ENCODE measurements around the gene SFT2D3. TPM values are rescaled to one million over a fixed set of nuclear protein-coding genes. Genes with fewer than 3 reads are reported as not detected.
A peak's percentile ranks its signal among the peaks of the same experiment; 100 is the strongest.

SFT2D3 gene
- total RNA-seq, result 10 to 100 TPM in 3 of 7 donors, 1 to 10 TPM in 4; 3.7 to 13.2 (median 9.6) TPM
- polyA plus RNA-seq, result 1 to 10 TPM; 8.3 to 9.0 (median 8.8) TPM
- long read RNA-seq, donor 1, transcript SFT2D3-201 (1 exons, 3,735 nt), result major isoform, 21 of 21 reads
- long read RNA-seq, donor 1, partial matches to known transcripts, result 0 of 21 reads
- long read RNA-seq, donor 1, other reads (novel, unspliced or antisense), result 0 of 21 reads
- long read RNA-seq, donor 2, transcript SFT2D3-201 (1 exons, 3,735 nt), result major isoform, 19 of 36 reads
- long read RNA-seq, donor 2, partial matches to known transcripts, result 17 of 36 reads
- long read RNA-seq, donor 2, other reads (novel, unspliced or antisense), result 0 of 36 reads

GRCh38 chr2:127701193-127701650 lies at the start of gene SFT2D3:
Gene SFT2D3 (plus strand): TSS chr2:127701497. CDS start chr2:127701529, 32 bp downstream.
- intact Hi-C loops (cut with DNase I; ENCODE audit: low total_unique reads), result no loop called here
- Histone ChIP-seq H3K27ac (peak within 1 kb of the TSS; percentile 95 to 99 (median 96)), H3K36me3 (peaks cover 0 to 32% (median 11%) of the 10 kb centered on the region in 6 donors), H3K4me3 (peak within 1 kb of the TSS; percentile 33 to 83 (median 72)), H3K27me3 (replicated peaks in 1 of 7) (no peaks in the 10 kb centered on the region), H3K9me3 (no peaks in the 10 kb centered on the region), H3K4me1 (peaks cover 19 to 52% (median 43%) of the 10 kb centered on the region in 6 donors)
- DNase-seq, result peak; percentile 99
- TF ChIP-seq POLR2A (IDR thresholded peaks at IDR 0.05) (peak; percentile 65 to 85 (median 80)), CTCF (IDR thresholded peaks at IDR 0.05 in 8 of 11, conservative IDR thresholded peaks at IDR 0.05 in 3 of 11) (peak in 1 of 11 experiments; percentile 7), POLR2AphosphoS5 (IDR thresholded peaks at IDR 0.05) (peak; percentile 96 to 98 (median 96))
- 0% methylated on average over 6 to 44 of the region's 44 CpGs for WGBS, 5 donors

- Histone ChIP-seq H3K36me3 (peaks cover 0 to 54% (median 0%) of the 10 kb centered on the region in 6 donors), H3K9me3 (no peaks in the 10 kb centered on the region), H3K4me3 (no peak overlapping the region), H3K4me1 (peaks cover 20 to 95% (median 71%) of the 10 kb centered on the region in 6 donors), H3K27ac (peak overlapping the region in 6 of 8 donors; percentile 0 to 87 (median 44)), H3K27me3 (replicated peaks in 1 of 7) (no peaks in the 10 kb centered on the region)
- intact Hi-C loops (cut with DNase I; ENCODE audit: low total_unique reads), result no loop called here
- TF ChIP-seq POLR2AphosphoS5 (IDR thresholded peaks at IDR 0.05), result peak in 2 of 3 donors; percentile 21 to 39
- TF ChIP-seq POLR2A (IDR thresholded peaks at IDR 0.05), result no peak
- DNase-seq, result peak; percentile 76
- 66 to 79% (median 71%) methylated on average over 13 to 14 of the region's 14 CpGs for WGBS, 5 donors
Observed at GRCh38 chr2:127651971-127652550, 49.2 kb upstream of the SFT2D3 start.

- Histone ChIP-seq H3K4me1 (peaks cover 18 to 95% (median 71%) of the 10 kb centered on the region in 6 donors), H3K27me3 (replicated peaks in 1 of 7) (no peaks in the 10 kb centered on the region), H3K36me3 (peaks cover 0 to 62% (median 0%) of the 10 kb centered on the region in 6 donors), H3K9me3 (no peaks in the 10 kb centered on the region), H3K27ac (peak overlapping the region in 6 of 8 donors; percentile 0 to 87 (median 44)), H3K4me3 (no peak overlapping the region)
- TF ChIP-seq CTCF (IDR thresholded peaks at IDR 0.05 in 8 of 11, conservative IDR thresholded peaks at IDR 0.05 in 3 of 11), result no peak
- peak in 2 of 3 donors; percentile 46 to 56 for TF ChIP-seq POLR2AphosphoS5 (IDR thresholded peaks at IDR 0.05)
- no peak for TF ChIP-seq POLR2A (IDR thresholded peaks at IDR 0.05)
- intact Hi-C loops (cut with DNase I; ENCODE audit: low total_unique reads), result no loop called here
- WGBS, 5 donors, result 70 to 81% (median 75%) methylated on average over 25 of the region's 25 CpGs
- peak; percentile 76 for DNase-seq
Observed at GRCh38 chr2:127652786-127653357, 48.4 kb upstream of the SFT2D3 start.

- Histone ChIP-seq H3K27me3 (replicated peaks in 1 of 7) (no peaks in the 10 kb centered on the region), H3K9me3 (no peaks in the 10 kb centered on the region), H3K4me3 (no peak overlapping the region), H3K4me1 (peaks cover 14 to 95% (median 68%) of the 10 kb centered on the region in 6 donors), H3K36me3 (peaks cover 0 to 65% (median 0%) of the 10 kb centered on the region in 6 donors), H3K27ac (peak overlapping the region in 4 of 8 donors; percentile 39 to 87 (median 58))
- TF ChIP-seq CTCF (IDR thresholded peaks at IDR 0.05 in 8 of 11, conservative IDR thresholded peaks at IDR 0.05 in 3 of 11) (no peak), POLR2A (IDR thresholded peaks at IDR 0.05) (no peak), POLR2AphosphoS5 (IDR thresholded peaks at IDR 0.05) (no peak)
- intact Hi-C loops (cut with DNase I; ENCODE audit: low total_unique reads), result no loop called here
- WGBS, 5 donors, result 77 to 82% (median 80%) methylated on average over 15 to 16 of the region's 16 CpGs
- DNase-seq, result no peak
Observed at GRCh38 chr2:127653421-127654083, 47.7 kb upstream of the SFT2D3 start.
